ENCODE measurements around the gene CDC42. TPM values are rescaled to one million over a fixed set of nuclear protein-coding genes. Genes with fewer than 3 reads are reported as not detected.

The CDC42 gene
- total RNA-seq, 4 donors from 2014 or later = 120 to 187 (median 171) TPM

DNA sequence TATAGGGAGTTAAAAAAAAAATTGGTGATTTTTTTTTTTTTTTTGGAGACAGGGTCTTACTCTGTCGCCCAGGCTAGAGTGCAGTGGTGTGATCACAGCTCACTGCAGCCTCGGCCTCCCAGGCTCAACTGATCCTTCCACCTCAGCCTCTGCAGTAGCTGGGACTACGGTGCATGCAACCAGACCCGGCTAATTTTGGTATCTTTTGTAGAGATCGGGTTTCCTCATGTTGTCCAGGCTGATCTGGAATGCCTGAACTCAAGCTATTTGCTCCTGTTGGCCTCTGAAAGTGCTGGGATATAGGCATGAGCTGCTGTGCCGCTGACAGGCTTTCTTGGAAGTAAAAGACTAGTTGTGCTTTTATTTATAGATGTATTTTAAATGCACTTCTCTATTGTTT lies 3.0 kb downstream of the CDC42 start:
- peak overlapping the region in 1 of 4 donors; percentile 3 for H3K4me3 ChIP-seq
- no peak for DNase-seq (ENCODE audit: low spot score in 2 of 2)
- no peaks in the 10 kb centered on the region for H3K9me3 ChIP-seq
- H3K27me3 ChIP-seq = no peaks in the 10 kb centered on the region
- H3K27ac ChIP-seq = peak overlapping the region in 2 of 4 donors; percentile 11 to 14
- TF ChIP-seq POLR2A (IDR thresholded peaks at IDR 0.05) (no peak), EP300 (IDR thresholded peaks at IDR 0.05) (no peak)
- TF ChIP-seq, protein P1, sequence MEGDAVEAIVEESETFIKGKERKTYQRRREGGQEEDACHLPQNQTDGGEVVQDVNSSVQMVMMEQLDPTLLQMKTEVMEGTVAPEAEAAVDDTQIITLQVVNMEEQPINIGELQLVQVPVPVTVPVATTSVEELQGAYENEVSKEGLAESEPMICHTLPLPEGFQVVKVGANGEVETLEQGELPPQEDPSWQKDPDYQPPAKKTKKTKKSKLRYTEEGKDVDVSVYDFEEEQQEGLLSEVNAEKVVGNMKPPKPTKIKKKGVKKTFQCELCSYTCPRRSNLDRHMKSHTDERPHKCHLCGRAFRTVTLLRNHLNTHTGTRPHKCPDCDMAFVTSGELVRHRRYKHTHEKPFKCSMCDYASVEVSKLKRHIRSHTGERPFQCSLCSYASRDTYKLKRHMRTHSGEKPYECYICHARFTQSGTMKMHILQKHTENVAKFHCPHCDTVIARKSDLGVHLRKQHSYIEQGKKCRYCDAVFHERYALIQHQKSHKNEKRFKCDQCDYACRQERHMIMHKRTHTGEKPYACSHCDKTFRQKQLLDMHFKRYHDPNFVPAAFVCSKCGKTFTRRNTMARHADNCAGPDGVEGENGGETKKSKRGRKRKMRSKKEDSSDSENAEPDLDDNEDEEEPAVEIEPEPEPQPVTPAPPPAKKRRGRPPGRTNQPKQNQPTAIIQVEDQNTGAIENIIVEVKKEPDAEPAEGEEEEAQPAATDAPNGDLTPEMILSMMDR (IDR thresholded peaks at IDR 0.05) = no peak
- H3K4me1 ChIP-seq = peaks cover 0 to 72% (median 35%) of the 10 kb centered on the region in 4 donors
- WGBS, 2 donors = 63 to 69% methylated on average over 6 of the region's 6 CpGs
- H3K36me3 ChIP-seq = peaks cover 0 to 11% (median 0%) of the 10 kb centered on the region in 3 donors

DNA sequence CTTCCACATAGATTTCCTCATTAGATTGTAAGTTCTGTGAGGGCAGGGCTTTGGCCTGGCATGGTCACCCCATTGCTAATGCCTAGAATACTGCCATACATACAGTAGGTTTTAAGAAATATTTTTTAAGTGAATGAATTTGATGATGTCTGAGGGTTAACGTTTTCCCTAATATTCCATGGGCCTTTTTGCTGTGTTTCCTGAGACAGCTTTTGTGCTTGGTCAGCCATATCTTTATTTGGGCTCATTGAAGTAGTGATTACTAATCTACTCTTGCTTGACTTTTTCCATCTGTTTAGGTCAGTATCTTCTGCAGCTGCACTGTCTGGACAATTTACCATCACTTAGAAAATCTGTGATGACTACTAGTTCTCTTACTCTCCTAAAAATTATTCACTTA lies 3.5 kb downstream of the CDC42 start:
- no peak overlapping the region for H3K27ac ChIP-seq
- peaks cover 0 to 78% (median 35%) of the 10 kb centered on the region in 4 donors for H3K4me1 ChIP-seq
- H3K9me3 ChIP-seq = no peaks in the 10 kb centered on the region
- DNase-seq (ENCODE audit: low spot score in 2 of 2) = no peak
- no peak overlapping the region for H3K4me3 ChIP-seq
- TF ChIP-seq, protein P1 (IDR thresholded peaks at IDR 0.05) = no peak
- TF ChIP-seq EP300 (IDR thresholded peaks at IDR 0.05) = no peak
- no peaks in the 10 kb centered on the region for H3K27me3 ChIP-seq
- peaks cover 0 to 11% (median 0%) of the 10 kb centered on the region in 3 donors for H3K36me3 ChIP-seq
- 16 to 28% methylated on average over 1 of the region's 1 CpG for WGBS, 2 donors

DNA sequence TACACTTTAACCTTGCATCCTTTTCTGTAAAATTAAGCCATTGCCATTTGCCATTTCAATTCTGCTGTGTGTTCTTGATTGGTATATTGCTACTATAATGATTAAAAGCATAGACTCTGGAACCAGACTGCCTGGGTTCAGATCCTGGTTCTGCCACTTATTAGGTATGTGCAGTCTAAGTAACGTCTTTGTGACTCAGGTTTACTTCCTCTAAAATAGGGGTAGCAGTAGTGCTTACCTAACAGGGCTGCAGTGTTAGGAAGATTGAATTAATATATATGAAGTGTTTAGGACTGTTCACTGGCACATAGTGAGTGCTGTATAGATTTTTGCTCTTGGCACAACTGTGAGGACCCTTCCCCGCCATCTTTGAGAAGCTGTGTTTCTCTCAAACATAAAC lies 4.4 kb downstream of the CDC42 start:
- no peak overlapping the region for H3K4me3 ChIP-seq
- TF ChIP-seq, protein P1 (IDR thresholded peaks at IDR 0.05) = no peak
- no peak for TF ChIP-seq POLR2A (IDR thresholded peaks at IDR 0.05)
- TF ChIP-seq EP300 (IDR thresholded peaks at IDR 0.05) = no peak
- H3K27me3 ChIP-seq = no peaks in the 10 kb centered on the region
- H3K4me1 ChIP-seq = peaks cover 0 to 87% (median 37%) of the 10 kb centered on the region in 4 donors
- no peak overlapping the region for H3K27ac ChIP-seq
- 51 to 60% methylated on average over 2 of the region's 2 CpGs for WGBS, 2 donors
- peaks cover 0 to 11% (median 0%) of the 10 kb centered on the region in 3 donors for H3K36me3 ChIP-seq
- DNase-seq (ENCODE audit: low spot score in 2 of 2) = no peak
- no peaks in the 10 kb centered on the region for H3K9me3 ChIP-seq

DNA sequence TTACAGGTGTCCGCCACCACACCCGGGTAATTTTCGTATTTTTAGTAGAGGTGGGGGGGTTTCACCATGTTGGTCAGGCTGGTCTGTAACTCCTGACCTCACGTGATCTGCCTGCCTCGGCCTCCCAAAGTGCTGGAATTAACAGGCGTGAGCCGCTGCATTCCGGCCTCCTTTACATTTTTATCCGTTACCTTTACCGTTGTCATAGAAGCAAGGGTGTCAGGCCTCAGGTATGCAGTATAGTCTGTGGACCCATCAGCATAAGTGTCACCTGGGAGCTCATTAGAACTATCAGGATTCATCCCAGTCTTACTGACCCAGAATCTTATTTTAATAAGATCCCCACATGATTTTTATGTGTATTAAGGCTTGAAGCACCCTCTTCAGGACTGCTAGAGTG lies 5.4 kb downstream of the CDC42 start:
- no peak overlapping the region for H3K4me3 ChIP-seq
- TF ChIP-seq POLR2A (IDR thresholded peaks at IDR 0.05) (no peak), EP300 (IDR thresholded peaks at IDR 0.05) (no peak)
- TF ChIP-seq, protein P1 (IDR thresholded peaks at IDR 0.05) = no peak
- peaks cover 0 to 11% (median 0%) of the 10 kb centered on the region in 3 donors for H3K36me3 ChIP-seq
- H3K4me1 ChIP-seq = peaks cover 0 to 92% (median 38%) of the 10 kb centered on the region in 4 donors
- no peak for DNase-seq (ENCODE audit: low spot score in 2 of 2)
- H3K27ac ChIP-seq = no peak overlapping the region
- no peaks in the 10 kb centered on the region for H3K9me3 ChIP-seq
- 84 to 94% methylated on average over 10 of the region's 10 CpGs for WGBS, 2 donors
- no peaks in the 10 kb centered on the region for H3K27me3 ChIP-seq

DNA sequence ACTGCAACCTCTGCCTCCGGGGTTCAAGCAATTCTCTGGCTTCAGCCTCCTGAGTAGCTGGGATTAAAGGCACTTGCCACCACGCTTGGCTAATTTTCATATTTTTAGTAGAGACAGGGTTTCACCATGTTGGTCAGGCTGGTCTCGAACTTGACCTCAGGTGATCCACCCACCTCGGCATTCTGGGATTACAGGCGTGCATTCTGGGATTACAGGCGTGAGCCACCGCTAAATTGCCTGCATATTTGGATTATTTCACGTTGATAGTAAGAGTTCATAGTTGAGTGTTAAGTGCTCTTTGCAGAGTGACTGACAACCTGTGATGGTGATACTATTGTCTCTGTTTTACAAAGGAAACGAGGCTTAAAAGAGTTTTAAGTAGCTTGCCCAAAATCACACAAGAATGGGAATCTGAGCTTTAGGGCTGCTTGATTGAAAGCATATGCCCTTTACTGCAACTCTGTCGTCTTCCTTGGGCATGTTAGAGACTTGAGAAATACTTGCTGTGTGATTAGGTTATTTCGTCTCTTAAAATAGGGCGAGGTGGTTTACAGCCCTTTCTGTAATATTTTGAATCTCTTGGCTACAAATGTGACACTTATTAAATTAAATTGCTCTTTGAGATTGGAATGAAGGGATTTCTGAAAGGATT lies 12.4 kb downstream of the CDC42 start:
- TF ChIP-seq, protein P1 (IDR thresholded peaks at IDR 0.05) = no peak
- TF ChIP-seq POLR2A (IDR thresholded peaks at IDR 0.05) (no peak), EP300 (IDR thresholded peaks at IDR 0.05) (no peak)
- WGBS, 2 donors = 68 to 83% methylated on average over 11 to 12 of the region's 12 CpGs

More for the DNA sequence above, 12.4 kb downstream of the CDC42 start:
- H3K27ac ChIP-seq = no peak overlapping the region
- H3K27me3 ChIP-seq = no peaks in the 10 kb centered on the region
- no peaks in the 10 kb centered on the region for H3K9me3 ChIP-seq
- DNase-seq (ENCODE audit: low spot score in 2 of 2) = no peak
- H3K4me1 ChIP-seq = peaks cover 0 to 99% (median 36%) of the 10 kb centered on the region in 4 donors
- H3K36me3 ChIP-seq = no peaks in the 10 kb centered on the region
- H3K4me3 ChIP-seq = no peak overlapping the region
